ENCODE results near the gene MAP3K12.
A peak's percentile ranks its signal among the peaks of the same experiment; 100 is the strongest.

The MAP3K12 gene

GRCh38 chr12:53466640-53467039 is 32.6 kb downstream of the MAP3K12 start:
- H3K27ac ChIP-seq (ENCODE audit: low read length, poor library complexity, severe bottlenecking) = no peak overlapping the region

GRCh38 chr12:53465679-53466078 is 33.6 kb downstream of the MAP3K12 start:
- H3K4me2 ChIP-seq (ENCODE audit: low read length, poor library complexity, severe bottlenecking) = no peak overlapping the region
- no peaks in the 10 kb centered on the region for H3K27me3 ChIP-seq (ENCODE audit: control insufficient read depth in 1 of 2, insufficient read depth in 1 of 2, low read length in 2 of 2)
- no peak overlapping the region for H2BK5ac ChIP-seq (ENCODE audit: low read depth, low read length, poor library complexity, severe bottlenecking)
- no peak overlapping the region for H2BK12ac ChIP-seq (ENCODE audit: low read length in 2 of 2)
- H3K36me3 ChIP-seq (ENCODE audit: control insufficient read depth in 1 of 2, insufficient read depth in 2 of 2, low read depth in 1 of 2, low read length in 2 of 2) = peaks cover 59 to 99% of the 10 kb centered on the region in 2 experiments
- H4K91ac ChIP-seq (ENCODE audit: low read length) = no peak overlapping the region
- H2AFZ ChIP-seq (ENCODE audit: low read depth, low read length) = no peak overlapping the region
- H4K8ac ChIP-seq (ENCODE audit: low read length) = no peak overlapping the region
- peaks cover 4% of the 10 kb centered on the region for H3K4me1 ChIP-seq (ENCODE audit: control insufficient read depth, insufficient read depth, low read depth, low read length)
- no peak overlapping the region for H2AK5ac ChIP-seq (ENCODE audit: low read length, severe bottlenecking)
- H3K27ac ChIP-seq (ENCODE audit: low read length, poor library complexity, severe bottlenecking) = no peak overlapping the region
- no peaks in the 10 kb centered on the region for H3K9me3 ChIP-seq (ENCODE audit: control insufficient read depth, low read length)
- WGBS = 80% methylated on average over 2 of the region's 2 CpGs
- no peak overlapping the region for H2BK120ac ChIP-seq (ENCODE audit: low read depth, low read length)
- no peak overlapping the region for H2BK15ac ChIP-seq (ENCODE audit: low read depth, poor library complexity, severe bottlenecking)
- H3K4ac ChIP-seq (ENCODE audit: low read depth in 1 of 2, low read length in 2 of 2) = no peak overlapping the region
- H3K9ac ChIP-seq (ENCODE audit: low read length) = peak overlapping the region; percentile 47
- no peak overlapping the region for H3K18ac ChIP-seq (ENCODE audit: low read depth in 1 of 2, low read length in 2 of 2)
- DNase-seq = no peak
- H3K23ac ChIP-seq (ENCODE audit: low read length in 2 of 2) = no peak overlapping the region
- no peak overlapping the region for H3K14ac ChIP-seq (ENCODE audit: low read length in 2 of 2)
- H3K79me1 ChIP-seq (replicated peaks; ENCODE audit: low read length, poor library complexity, severe bottlenecking) = peaks cover 3% of the 10 kb centered on the region
- H3K4me3 ChIP-seq (ENCODE audit: insufficient read depth in 1 of 2, low read depth in 1 of 2, low read length in 2 of 2) = no peak overlapping the region

More at GRCh38 chr12:53466640-53467039, 32.6 kb downstream of the MAP3K12 start:
- Histone ChIP-seq H2BK120ac (ENCODE audit: low read depth, low read length) (no peak overlapping the region), H4K8ac (ENCODE audit: low read length) (no peak overlapping the region), H3K9me3 (ENCODE audit: control insufficient read depth, low read length) (no peaks in the 10 kb centered on the region), H2AK5ac (ENCODE audit: low read length, severe bottlenecking) (no peak overlapping the region), H3K4me1 (ENCODE audit: control insufficient read depth, insufficient read depth, low read depth, low read length) (peaks cover 5% of the 10 kb centered on the region), H2BK15ac (ENCODE audit: low read depth, poor library complexity, severe bottlenecking) (no peak overlapping the region), H3K9ac (ENCODE audit: low read length) (peak overlapping the region; percentile 47), H3K4ac (ENCODE audit: low read depth in 1 of 2, low read length in 2 of 2) (no peak overlapping the region), H2AFZ (ENCODE audit: low read depth, low read length) (no peak overlapping the region), H3K23ac (ENCODE audit: low read length in 2 of 2) (no peak overlapping the region), H3K14ac (ENCODE audit: low read length in 2 of 2) (no peak overlapping the region), H3K4me3 (ENCODE audit: insufficient read depth in 1 of 2, low read depth in 1 of 2, low read length in 2 of 2) (no peak overlapping the region), H3K79me1 (replicated peaks; ENCODE audit: low read length, poor library complexity, severe bottlenecking) (peaks cover 3% of the 10 kb centered on the region), H3K4me2 (ENCODE audit: low read length, poor library complexity, severe bottlenecking) (no peak overlapping the region), H2BK5ac (ENCODE audit: low read depth, low read length, poor library complexity, severe bottlenecking) (no peak overlapping the region), H4K91ac (ENCODE audit: low read length) (no peak overlapping the region), H3K18ac (ENCODE audit: low read depth in 1 of 2, low read length in 2 of 2) (no peak overlapping the region), H3K36me3 (ENCODE audit: control insufficient read depth in 1 of 2, insufficient read depth in 2 of 2, low read depth in 1 of 2, low read length in 2 of 2) (peaks cover 57 to 98% of the 10 kb centered on the region in 2 experiments), H2BK12ac (ENCODE audit: low read length in 2 of 2) (no peak overlapping the region), H3K27me3 (ENCODE audit: control insufficient read depth in 1 of 2, insufficient read depth in 1 of 2, low read length in 2 of 2) (no peaks in the 10 kb centered on the region)
- WGBS = 100% methylated on average over 3 of the region's 4 CpGs
- peak; percentile 40 for DNase-seq

GRCh38 chr12:53464685-53465418 is 34.4 kb downstream of the MAP3K12 start:
- no peak overlapping the region for H3K18ac ChIP-seq (ENCODE audit: low read depth in 1 of 2, low read length in 2 of 2)
- no peak overlapping the region for H3K4me2 ChIP-seq (ENCODE audit: low read length, poor library complexity, severe bottlenecking)
- peaks cover 3% of the 10 kb centered on the region for H3K79me1 ChIP-seq (replicated peaks; ENCODE audit: low read length, poor library complexity, severe bottlenecking)
- no peak overlapping the region for H3K4me3 ChIP-seq (ENCODE audit: insufficient read depth in 1 of 2, low read depth in 1 of 2, low read length in 2 of 2)
- no peak overlapping the region for H3K14ac ChIP-seq (ENCODE audit: low read length in 2 of 2)
- 96% methylated on average over 10 of the region's 11 CpGs for WGBS
- no peak overlapping the region for H4K8ac ChIP-seq (ENCODE audit: low read length)
- H2BK12ac ChIP-seq (ENCODE audit: low read length in 2 of 2) = no peak overlapping the region
- H2BK120ac ChIP-seq (ENCODE audit: low read depth, low read length) = no peak overlapping the region
- H4K91ac ChIP-seq (ENCODE audit: low read length) = no peak overlapping the region
- H3K9ac ChIP-seq (ENCODE audit: low read length) = peak overlapping the region; percentile 47
- no peaks in the 10 kb centered on the region for H3K9me3 ChIP-seq (ENCODE audit: control insufficient read depth, low read length)
- no peak overlapping the region for H3K23ac ChIP-seq (ENCODE audit: low read length in 2 of 2)
- no peak overlapping the region for H2AFZ ChIP-seq (ENCODE audit: low read depth, low read length)
- no peaks in the 10 kb centered on the region for H3K27me3 ChIP-seq (ENCODE audit: control insufficient read depth in 1 of 2, insufficient read depth in 1 of 2, low read length in 2 of 2)
- H2BK15ac ChIP-seq (ENCODE audit: low read depth, poor library complexity, severe bottlenecking) = no peak overlapping the region
- no peak for DNase-seq
- peaks cover 4% of the 10 kb centered on the region for H3K4me1 ChIP-seq (ENCODE audit: control insufficient read depth, insufficient read depth, low read depth, low read length)
- H2BK5ac ChIP-seq (ENCODE audit: low read depth, low read length, poor library complexity, severe bottlenecking) = no peak overlapping the region
- H3K27ac ChIP-seq (ENCODE audit: low read length, poor library complexity, severe bottlenecking) = no peak overlapping the region
- H3K4ac ChIP-seq (ENCODE audit: low read depth in 1 of 2, low read length in 2 of 2) = no peak overlapping the region
- no peak overlapping the region for H2AK5ac ChIP-seq (ENCODE audit: low read length, severe bottlenecking)
- peaks cover 57 to 99% of the 10 kb centered on the region in 2 experiments for H3K36me3 ChIP-seq (ENCODE audit: control insufficient read depth in 1 of 2, insufficient read depth in 2 of 2, low read depth in 1 of 2, low read length in 2 of 2)

GRCh38 chr12:53463802-53464560 is 35.3 kb downstream of the MAP3K12 start:
- H3K27ac ChIP-seq (ENCODE audit: low read length, poor library complexity, severe bottlenecking) = no peak overlapping the region
- H3K4me1 ChIP-seq (ENCODE audit: control insufficient read depth, insufficient read depth, low read depth, low read length) = peaks cover 5% of the 10 kb centered on the region
- H4K91ac ChIP-seq (ENCODE audit: low read length) = no peak overlapping the region
- peaks cover 3% of the 10 kb centered on the region for H3K79me1 ChIP-seq (replicated peaks; ENCODE audit: low read length, poor library complexity, severe bottlenecking)
- no peak overlapping the region for H2BK5ac ChIP-seq (ENCODE audit: low read depth, low read length, poor library complexity, severe bottlenecking)
- H3K9me3 ChIP-seq (ENCODE audit: control insufficient read depth, low read length) = no peaks in the 10 kb centered on the region
- no peak overlapping the region for H2BK12ac ChIP-seq (ENCODE audit: low read length in 2 of 2)
- no peak overlapping the region for H3K14ac ChIP-seq (ENCODE audit: low read length in 2 of 2)
- H2BK15ac ChIP-seq (ENCODE audit: low read depth, poor library complexity, severe bottlenecking) = no peak overlapping the region
- no peak overlapping the region for H2BK120ac ChIP-seq (ENCODE audit: low read depth, low read length)
- no peak overlapping the region for H3K4me3 ChIP-seq (ENCODE audit: insufficient read depth in 1 of 2, low read depth in 1 of 2, low read length in 2 of 2)
- H4K8ac ChIP-seq (ENCODE audit: low read length) = no peak overlapping the region
- no peak for DNase-seq
- no peak overlapping the region for H3K23ac ChIP-seq (ENCODE audit: low read length in 2 of 2)
- H2AK5ac ChIP-seq (ENCODE audit: low read length, severe bottlenecking) = no peak overlapping the region
- WGBS = 91% methylated on average over 4 of the region's 5 CpGs
- H3K36me3 ChIP-seq (ENCODE audit: control insufficient read depth in 1 of 2, insufficient read depth in 2 of 2, low read depth in 1 of 2, low read length in 2 of 2) = peaks cover 56 to 99% of the 10 kb centered on the region in 2 experiments
- H2AFZ ChIP-seq (ENCODE audit: low read depth, low read length) = no peak overlapping the region
- H3K4me2 ChIP-seq (ENCODE audit: low read length, poor library complexity, severe bottlenecking) = no peak overlapping the region
- no peak overlapping the region for H3K4ac ChIP-seq (ENCODE audit: low read depth in 1 of 2, low read length in 2 of 2)
- no peaks in the 10 kb centered on the region for H3K27me3 ChIP-seq (ENCODE audit: control insufficient read depth in 1 of 2, insufficient read depth in 1 of 2, low read length in 2 of 2)
- H3K9ac ChIP-seq (ENCODE audit: low read length) = no peak overlapping the region
- no peak overlapping the region for H3K18ac ChIP-seq (ENCODE audit: low read depth in 1 of 2, low read length in 2 of 2)

Data from mesenchymal stem cell (in vitro differentiated cells and primary cell).